ENCODE data around the gene HAND1. TPM values are rescaled to one million over a fixed set of nuclear protein-coding genes. Genes with fewer than 3 reads are reported as not detected.

The HAND1 gene
- total RNA-seq, 1 experiment from 2014 or later, result not detected

DNA sequence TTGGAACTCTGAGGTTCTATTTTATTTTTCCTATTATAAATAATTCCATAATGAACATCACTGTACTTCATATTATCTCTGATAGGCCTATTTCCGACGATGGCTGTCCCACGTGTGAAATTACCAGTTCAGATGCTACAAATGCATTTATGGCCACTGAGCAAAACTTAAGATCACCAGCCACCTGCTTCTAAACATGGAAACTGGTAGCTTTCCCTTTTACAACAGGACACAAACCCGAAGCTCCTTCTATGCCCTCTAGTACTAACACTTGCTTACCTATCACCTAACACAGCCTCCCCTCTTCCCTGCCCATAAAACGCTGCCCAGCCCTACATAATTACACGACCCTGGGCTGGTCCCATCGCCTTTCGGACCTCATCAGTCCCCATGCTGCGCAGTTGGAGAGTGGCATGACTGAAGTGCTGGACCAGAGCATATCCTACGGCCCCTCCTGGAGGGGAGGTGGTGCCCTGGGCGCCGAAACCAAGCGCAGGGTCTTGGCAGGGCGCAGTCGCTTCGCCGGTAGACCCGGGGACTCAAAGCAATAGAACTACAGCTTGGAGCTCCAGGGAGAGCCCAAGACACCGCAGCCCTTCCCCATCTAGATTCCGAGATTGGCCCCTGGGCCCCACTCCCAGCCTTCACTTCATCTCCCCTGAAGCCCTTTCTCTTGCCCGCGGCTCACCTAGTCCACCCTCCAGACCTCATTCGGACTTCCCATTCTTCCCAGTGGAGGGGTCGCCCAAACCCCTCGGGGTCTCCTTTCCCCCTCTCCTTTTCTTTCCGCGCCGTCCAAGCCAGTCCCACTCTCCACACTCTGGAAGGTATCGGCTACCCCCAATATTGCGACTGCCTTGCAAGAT is 33.2 kb downstream of the HAND1 start:
- peak overlapping the region; percentile 90 for H3K27ac Mint-ChIP-seq (ENCODE audit: low read depth, unreplicated experiment)
- no peaks in the 10 kb centered on the region for H3K9me3 Mint-ChIP-seq (ENCODE audit: unreplicated experiment)
- BruUV-seq (replicated peaks), result no TSS peak
- CTCF ChIA-PET, result interaction anchor here (0.6 to 1.7 kb wide), 3 partner anchors 22 to 251 kb away, joined by 3 to 8 read pairs (median 3); no protein-coding TSS in a partner anchor
- peak overlapping the region; percentile 99 for H3K4me3 Mint-ChIP-seq (ENCODE audit: unreplicated experiment)
- H3K36me3 Mint-ChIP-seq (ENCODE audit: insufficient read depth, unreplicated experiment), result peaks cover 38% of the 10 kb centered on the region
- peaks cover 43% of the 10 kb centered on the region for H3K4me1 Mint-ChIP-seq (ENCODE audit: insufficient read depth, unreplicated experiment)
- no peaks in the 10 kb centered on the region for H3K27me3 Mint-ChIP-seq (ENCODE audit: insufficient read depth, unreplicated experiment)
- intact Hi-C loops (cut with micrococcal nuclease), result loop anchor here (1.0 kb wide), 1 partner anchor 21 kb away; no protein-coding TSS in a partner anchor
- TF ChIP-seq, protein P1, sequence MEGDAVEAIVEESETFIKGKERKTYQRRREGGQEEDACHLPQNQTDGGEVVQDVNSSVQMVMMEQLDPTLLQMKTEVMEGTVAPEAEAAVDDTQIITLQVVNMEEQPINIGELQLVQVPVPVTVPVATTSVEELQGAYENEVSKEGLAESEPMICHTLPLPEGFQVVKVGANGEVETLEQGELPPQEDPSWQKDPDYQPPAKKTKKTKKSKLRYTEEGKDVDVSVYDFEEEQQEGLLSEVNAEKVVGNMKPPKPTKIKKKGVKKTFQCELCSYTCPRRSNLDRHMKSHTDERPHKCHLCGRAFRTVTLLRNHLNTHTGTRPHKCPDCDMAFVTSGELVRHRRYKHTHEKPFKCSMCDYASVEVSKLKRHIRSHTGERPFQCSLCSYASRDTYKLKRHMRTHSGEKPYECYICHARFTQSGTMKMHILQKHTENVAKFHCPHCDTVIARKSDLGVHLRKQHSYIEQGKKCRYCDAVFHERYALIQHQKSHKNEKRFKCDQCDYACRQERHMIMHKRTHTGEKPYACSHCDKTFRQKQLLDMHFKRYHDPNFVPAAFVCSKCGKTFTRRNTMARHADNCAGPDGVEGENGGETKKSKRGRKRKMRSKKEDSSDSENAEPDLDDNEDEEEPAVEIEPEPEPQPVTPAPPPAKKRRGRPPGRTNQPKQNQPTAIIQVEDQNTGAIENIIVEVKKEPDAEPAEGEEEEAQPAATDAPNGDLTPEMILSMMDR (IDR thresholded peaks at IDR 0.05; ENCODE audit: unreplicated experiment), result no peak
- DNase-seq (ENCODE audit: unreplicated experiment), result peak; percentile 29
- POLR2A ChIA-PET, result interaction anchor here (0.9 to 1.4 kb wide), 7 partner anchors 17 to 415 kb away, joined by 3 to 12 read pairs (median 4); partner anchors contain the start of genes FAM114A2, GALNT10 and MFAP3

DNA sequence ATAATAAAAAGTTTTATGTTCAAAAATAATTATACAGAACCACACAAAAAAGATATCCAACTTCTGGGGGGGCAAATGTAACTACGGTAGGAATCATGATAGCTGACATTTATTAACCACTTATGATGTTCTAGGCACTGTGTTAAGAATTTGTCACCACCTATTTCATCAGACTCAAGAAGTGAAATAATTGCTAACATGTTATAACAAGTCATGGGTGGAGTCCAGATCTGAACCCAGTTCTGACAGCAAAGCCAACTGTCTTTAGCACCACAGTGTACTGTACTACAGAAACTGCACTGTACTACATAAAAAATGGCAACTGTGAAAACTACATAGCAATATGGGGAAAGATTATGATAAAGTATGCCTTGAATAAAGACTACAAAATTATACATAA is 35.2 kb downstream of the HAND1 start:
- TF ChIP-seq, protein P1 (IDR thresholded peaks at IDR 0.05; ENCODE audit: unreplicated experiment), result no peak
- BruUV-seq (replicated peaks), result no TSS peak
- H3K27me3 Mint-ChIP-seq (ENCODE audit: insufficient read depth, unreplicated experiment), result no peaks in the 10 kb centered on the region
- peaks cover 37% of the 10 kb centered on the region for H3K4me1 Mint-ChIP-seq (ENCODE audit: insufficient read depth, unreplicated experiment)
- POLR2A ChIA-PET, result interaction anchor here (1.3 to 2.0 kb wide), 3 partner anchors 21 to 404 kb away, joined by 4 to 7 read pairs (median 5); partner anchors contain the start of genes FAM114A2 and MFAP3
- H3K36me3 Mint-ChIP-seq (ENCODE audit: insufficient read depth, unreplicated experiment), result peaks cover 58% of the 10 kb centered on the region
- CTCF ChIA-PET, result interaction anchor here (0.6 to 1.1 kb wide), 3 partner anchors 200 to 397 kb away, joined by 3 to 4 read pairs (median 3); no protein-coding TSS in a partner anchor
- peak; percentile 76 for DNase-seq (ENCODE audit: unreplicated experiment)
- peak overlapping the region; percentile 54 for H3K27ac Mint-ChIP-seq (ENCODE audit: low read depth, unreplicated experiment)
- H3K4me3 Mint-ChIP-seq (ENCODE audit: unreplicated experiment), result peak overlapping the region; percentile 12
- intact Hi-C loops (cut with micrococcal nuclease), result no loop called here
- no peaks in the 10 kb centered on the region for H3K9me3 Mint-ChIP-seq (ENCODE audit: unreplicated experiment)

DNA sequence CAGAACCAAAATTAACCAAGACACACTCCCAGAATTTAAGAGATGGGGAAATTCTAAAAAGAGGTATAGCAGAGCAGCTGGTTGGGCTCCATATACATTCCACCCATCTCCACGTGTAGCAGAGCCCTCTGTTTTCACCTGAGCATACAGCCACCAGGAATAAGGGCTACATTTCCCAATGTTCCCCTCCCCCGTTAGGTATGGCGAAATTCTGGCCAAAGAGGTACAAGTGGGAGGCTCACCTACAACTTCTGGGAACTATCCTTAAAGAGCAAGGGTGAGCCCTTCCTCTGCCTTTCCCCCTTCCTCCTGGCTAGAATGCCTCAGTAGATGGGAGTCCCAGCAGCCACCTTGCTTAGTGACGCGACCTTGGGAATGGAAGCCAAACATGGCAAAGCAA is 37.5 kb downstream of the HAND1 start:
- no TSS peak for BruUV-seq (replicated peaks)
- Mint-ChIP-seq H3K4me1 (ENCODE audit: insufficient read depth, unreplicated experiment) (peaks cover 28% of the 10 kb centered on the region), H3K4me3 (ENCODE audit: unreplicated experiment) (no peak overlapping the region), H3K9me3 (ENCODE audit: unreplicated experiment) (no peaks in the 10 kb centered on the region), H3K27me3 (ENCODE audit: insufficient read depth, unreplicated experiment) (no peaks in the 10 kb centered on the region), H3K27ac (ENCODE audit: low read depth, unreplicated experiment) (no peak overlapping the region), H3K36me3 (ENCODE audit: insufficient read depth, unreplicated experiment) (peaks cover 66% of the 10 kb centered on the region)
- TF ChIP-seq, protein P1 (IDR thresholded peaks at IDR 0.05; ENCODE audit: unreplicated experiment), result no peak
- ChIA-PET CTCF (interaction anchor here (1.5 to 2.2 kb wide), 2 partner anchors 36 to 368 kb away, joined by 3 to 9 read pairs; no protein-coding TSS in a partner anchor), POLR2A (no interaction called here)
- peak; percentile 45 for DNase-seq (ENCODE audit: unreplicated experiment)
- intact Hi-C loops (cut with micrococcal nuclease), result no loop called here

DNA sequence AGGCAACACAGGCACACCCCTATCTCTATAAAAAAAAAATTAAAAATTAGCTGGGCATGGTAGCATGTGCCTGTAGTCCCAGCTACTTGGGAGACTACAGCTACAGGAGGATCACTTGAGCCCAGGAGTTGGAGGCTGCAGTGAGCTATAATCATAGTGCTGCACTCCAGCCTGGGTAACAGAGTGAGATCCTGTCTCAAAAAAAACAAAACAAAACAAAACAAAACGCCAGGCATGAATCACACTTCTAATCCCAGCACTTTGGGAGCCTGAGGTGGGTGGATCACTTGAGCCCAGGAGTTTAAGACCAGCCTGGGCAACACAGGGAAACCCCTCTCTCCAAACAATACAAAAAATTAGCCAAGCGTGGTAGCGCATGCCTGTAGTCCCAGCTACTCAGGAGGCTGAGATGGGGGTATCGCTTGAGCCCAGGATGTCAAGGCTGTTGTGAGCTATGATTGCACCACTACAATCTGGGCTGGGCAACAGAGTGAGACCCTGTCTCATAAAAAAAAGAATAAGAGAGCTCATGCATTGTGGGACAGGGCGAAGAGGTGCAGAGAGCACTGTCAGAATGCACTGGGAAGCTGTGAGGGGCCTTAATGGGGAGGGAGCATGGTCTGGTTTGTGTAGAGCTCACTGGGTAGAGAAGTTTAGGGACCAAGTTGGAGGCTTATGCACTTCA is 40.6 kb downstream of the HAND1 start:
- H3K27ac Mint-ChIP-seq (ENCODE audit: low read depth, unreplicated experiment), result no peak overlapping the region
- DNase-seq (ENCODE audit: unreplicated experiment), result no peak
- TF ChIP-seq, protein P1 (IDR thresholded peaks at IDR 0.05; ENCODE audit: unreplicated experiment), result no peak
- H3K4me3 Mint-ChIP-seq (ENCODE audit: unreplicated experiment), result no peak overlapping the region
- H3K4me1 Mint-ChIP-seq (ENCODE audit: insufficient read depth, unreplicated experiment), result peaks cover 7% of the 10 kb centered on the region
- H3K27me3 Mint-ChIP-seq (ENCODE audit: insufficient read depth, unreplicated experiment), result no peaks in the 10 kb centered on the region
- BruUV-seq (replicated peaks), result no TSS peak
- POLR2A ChIA-PET, result interaction anchor here (0.6 to 1.2 kb wide), 4 partner anchors 10 to 74 kb away, joined by 3 to 4 read pairs (median 3); no protein-coding TSS in a partner anchor
- H3K9me3 Mint-ChIP-seq (ENCODE audit: unreplicated experiment), result no peaks in the 10 kb centered on the region
- CTCF ChIA-PET, result interaction anchor here (0.7 to 1.6 kb wide), 9 partner anchors 9 to 682 kb away, joined by 3 to 8 read pairs (median 3); no protein-coding TSS in a partner anchor
- peaks cover 71% of the 10 kb centered on the region for H3K36me3 Mint-ChIP-seq (ENCODE audit: insufficient read depth, unreplicated experiment)
- intact Hi-C loops (cut with micrococcal nuclease), result no loop called here

All from MCF 10A (cell line).